CD4-positive, alpha-beta T cell (primary cell): ENCODE data around the gene MRPS5. TPM values are rescaled to one million over a fixed set of nuclear protein-coding genes. Genes with fewer than 3 reads are reported as not detected.

Source experiments
- ATAC-seq: fragments of 200-7000 bp; cut with Tn5 transposase; one replicate; pipeline ENCODE4 v1.10.0; 2022; ENCODE audit warnings: mild to moderate bottlenecking; ENCODE audit not compliant: poor library complexity
- CTCF ChIA-PET: fragments of 350-600 bp; sonication (Branson Sonifier 250); formaldehyde crosslinking; loops from one replicate; lab custom pipeline; 2021; ENCODE audit warnings: antibody characterized with exemption, inconsistent platforms; lab: Charles Lee
- POLR2A ChIA-PET: fragments of 350-600 bp; sonication (Branson Sonifier 250); formaldehyde crosslinking; loops from one replicate; lab custom pipeline; 2021; ENCODE audit warnings: antibody characterized with exemption, inconsistent platforms; lab: Charles Lee
- DNase-seq, 14 experiments: peaks; one replicate each; pipeline ENCODE4 v3.0.0-alpha.2; 2013 to 2020; ENCODE audit warnings: mixed read lengths in 2 of 14
- H3K27ac ChIP-seq, 2 donors: one replicate each; pipeline versions ENCODE4 v1.5.1 to v1.7.0; 2013; ENCODE audit warnings: low read length in 2 of 2, low read depth in 1 of 2, mild to moderate bottlenecking in 1 of 2
- H3K27me3 ChIP-seq, 2 experiments: 1 replicate in 1 of 2; 2 replicates in 1 of 2; pipeline versions ENCODE4 v1.6.1 to v1.7.0; 2013; ENCODE audit warnings: low read length in 2 of 2, control low read depth in 1 of 2, mild to moderate bottlenecking in 1 of 2, moderate library complexity in 1 of 2; ENCODE audit not compliant: insufficient read depth in 2 of 2, control insufficient read depth in 1 of 2
- H3K36me3 ChIP-seq: one replicate; pipeline ENCODE4 v1.6.1; 2013; ENCODE audit warnings: low read length, control low read depth; ENCODE audit not compliant: insufficient read depth
- H3K4me1 ChIP-seq: one replicate; pipeline ENCODE4 v1.6.1; 2013; ENCODE audit warnings: low read length, control low read depth; ENCODE audit not compliant: insufficient read depth
- H3K4me3 ChIP-seq: one replicate; pipeline ENCODE4 v1.5.1; 2013; ENCODE audit warnings: mild to moderate bottlenecking, low read length, moderate library complexity
- H3K9me3 ChIP-seq, 2 experiments: 1 replicate in 1 of 2; 2 replicates in 1 of 2; pipeline versions ENCODE4 v1.6.1 to v1.7.0; 2013; ENCODE audit warnings: low read length in 2 of 2, mild to moderate bottlenecking in 2 of 2, control low read depth in 1 of 2, moderate library complexity in 1 of 2; ENCODE audit not compliant: control insufficient read depth in 1 of 2, insufficient read depth in 1 of 2
- H3K27ac Mint-ChIP-seq: one replicate; pipeline ENCODE4 v1.8.0; 2020; ENCODE audit warnings: mixed read lengths
- H3K27me3 Mint-ChIP-seq: one replicate; pipeline ENCODE4 v1.8.0; 2021; ENCODE audit warnings: mixed read lengths
- H3K36me3 Mint-ChIP-seq: one replicate; pipeline ENCODE4 v1.8.0; 2021; ENCODE audit warnings: low read depth, mixed read lengths
- H3K4me1 Mint-ChIP-seq: one replicate; pipeline ENCODE4 v1.8.0; 2021; ENCODE audit warnings: low read depth, mixed read lengths
- H3K4me3 Mint-ChIP-seq: one replicate; pipeline ENCODE4 v1.8.0; 2020; ENCODE audit warnings: mild to moderate bottlenecking, mixed read lengths
- H3K9me3 Mint-ChIP-seq: one replicate; pipeline ENCODE4 v1.8.0; 2020; ENCODE audit warnings: mixed read lengths
- CTCF ChIP-seq: fragments of 200-600 bp; IDR thresholded peaks from one replicate; pipeline ENCODE4 v1.8.0; 2022; ENCODE audit warnings: antibody characterized with exemption, mild to moderate bottlenecking
- intact Hi-C, 2 experiments: fragments of 100-400 bp; cut with DNase I in 1 of 2; cut with micrococcal nuclease in 1 of 2; formaldehyde crosslinking; loops; one replicate each; pipeline versions ENCODE4 v1.15.1 to v1.9.0; 2023 to 2025; cut with DNase I, micrococcal nuclease
- total RNA-seq, 174 experiments: library from RNA in 2 of 174; stranded (reverse) in 2 of 174; gene quantifications; one replicate each; pipeline ENCODE4 v1.2.3 and lab custom pipeline; 2021 to 2026

MRPS5 gene
- total RNA-seq, 2 experiments from 2014 or later: 15.3 to 16.3 TPM

- peaks cover 97% of the 10 kb centered on the region for H3K4me1 Mint-ChIP-seq
- TF ChIP-seq CTCF: no peak
- Histone ChIP-seq H3K4me3 (no peak overlapping the region), H3K27ac (no peak overlapping the region), H3K36me3 (peaks cover 20% of the 10 kb centered on the region), H3K4me1 (peaks cover 72% of the 10 kb centered on the region), H3K27me3 (no peaks in the 10 kb centered on the region), H3K9me3 (no peaks in the 10 kb centered on the region)
- H3K27me3 Mint-ChIP-seq: no peaks in the 10 kb centered on the region
- no peak overlapping the region for H3K4me3 Mint-ChIP-seq
- peak overlapping the region; percentile 71 for H3K27ac Mint-ChIP-seq
- intact Hi-C loops: loop anchor here in 1 of 2 experiments (5.0 kb wide), 1 partner anchor 36 kb away; no protein-coding TSS in a partner anchor
- ATAC-seq (no peak), DNase-seq (no peak)
- POLR2A ChIA-PET: interaction anchor here (0.8 to 4.0 kb wide), 7 partner anchors 11 to 38 kb away, joined by 3 to 45 read pairs (median 4); no protein-coding TSS in a partner anchor
- H3K9me3 Mint-ChIP-seq: peaks cover 2% of the 10 kb centered on the region
- peaks cover 45% of the 10 kb centered on the region for H3K36me3 Mint-ChIP-seq
- CTCF ChIA-PET: interaction anchor here (1.0 to 2.3 kb wide), 3 partner anchors 19 to 74 kb away, joined by 4 to 9 read pairs (median 5); no protein-coding TSS in a partner anchor
Observed at GRCh38 chr2:95041060-95041823, 80.4 kb downstream of the MRPS5 start.

- no peak for DNase-seq
Observed at GRCh38 chr2:95040426-95040825, 81.2 kb downstream of the MRPS5 start.

More at GRCh38 chr2:95040426-95040825, 81.2 kb downstream of the MRPS5 start:
- no peak for TF ChIP-seq CTCF
- no peak overlapping the region for H3K4me3 Mint-ChIP-seq
- intact Hi-C loops: loop anchor here in 1 of 2 experiments (5.0 kb wide), 1 partner anchor 37 kb away; no protein-coding TSS in a partner anchor
- H3K4me1 Mint-ChIP-seq: peaks cover 97% of the 10 kb centered on the region
- ChIA-PET CTCF (interaction anchor here (1.7 to 2.3 kb wide), 2 partner anchors 18 to 75 kb away, joined by 4 to 9 read pairs; no protein-coding TSS in a partner anchor), POLR2A (interaction anchor here (0.8 to 1.6 kb wide), 5 partner anchors 14 to 39 kb away, joined by 4 to 6 read pairs (median 5); no protein-coding TSS in a partner anchor)
- Histone ChIP-seq H3K9me3 (no peaks in the 10 kb centered on the region), H3K4me3 (no peak overlapping the region), H3K4me1 (peaks cover 72% of the 10 kb centered on the region), H3K27ac (no peak overlapping the region), H3K36me3 (peaks cover 18% of the 10 kb centered on the region), H3K27me3 (no peaks in the 10 kb centered on the region)
- no peaks in the 10 kb centered on the region for H3K27me3 Mint-ChIP-seq
- H3K9me3 Mint-ChIP-seq: peaks cover 2% of the 10 kb centered on the region
- H3K36me3 Mint-ChIP-seq: peaks cover 40% of the 10 kb centered on the region
- peak overlapping the region; percentile 71 for H3K27ac Mint-ChIP-seq
- no peak for ATAC-seq
